Large intestine (tissue), 3 donors: ENCODE measurements around the gene GGCX. TPM values are rescaled to one million over a fixed set of nuclear protein-coding genes. Genes with fewer than 3 reads are reported as not detected.

Experiments used
- DNase-seq, 2 donors: peaks; one replicate each; pipeline versions ENCODE4 v3.0.0 to v3.0.0-alpha.2; 2013
- H3K27ac ChIP-seq: one replicate; pipeline ENCODE4 v1.5.1; 2013; ENCODE audit warnings: low read length
- H3K27me3 ChIP-seq: 2 replicates; pipeline ENCODE4 v1.6.1; 2013; ENCODE audit warnings: low read length; ENCODE audit not compliant: control insufficient read depth, insufficient read depth
- H3K36me3 ChIP-seq: 2 replicates; pipeline ENCODE4 v1.6.1; 2013; ENCODE audit warnings: low read length; ENCODE audit not compliant: control insufficient read depth, insufficient read depth
- H3K4me1 ChIP-seq: one replicate; pipeline ENCODE4 v1.6.1; 2013; ENCODE audit warnings: low read length; ENCODE audit not compliant: control insufficient read depth, insufficient read depth
- H3K4me3 ChIP-seq: one replicate; pipeline ENCODE4 v1.5.1; 2013; ENCODE audit warnings: low read length
- H3K9me3 ChIP-seq: one replicate; pipeline ENCODE4 v1.6.1; 2013; ENCODE audit warnings: mild to moderate bottlenecking, low read depth, low read length, moderate library complexity; ENCODE audit not compliant: control insufficient read depth
- WGBS: methylation state at CpG from one replicate; pipeline ENCODE4 v1.1.5; 2013; ENCODE audit warnings: low lambda C conversion rate; ENCODE audit not compliant: insufficient coverage; 5-methylcytosine and 5-hydroxymethylcytosine counted together
- polyA plus RNA-seq: library from polyadenylated mRNA; unstranded; fragments of 120-200 nt; gene quantifications from one replicate; pipeline ENCODE4 v1.2.1, GENCODE V29; 2013

Gene GGCX
- polyA plus RNA-seq, 1 donor, result 24.8 TPM

DNA sequence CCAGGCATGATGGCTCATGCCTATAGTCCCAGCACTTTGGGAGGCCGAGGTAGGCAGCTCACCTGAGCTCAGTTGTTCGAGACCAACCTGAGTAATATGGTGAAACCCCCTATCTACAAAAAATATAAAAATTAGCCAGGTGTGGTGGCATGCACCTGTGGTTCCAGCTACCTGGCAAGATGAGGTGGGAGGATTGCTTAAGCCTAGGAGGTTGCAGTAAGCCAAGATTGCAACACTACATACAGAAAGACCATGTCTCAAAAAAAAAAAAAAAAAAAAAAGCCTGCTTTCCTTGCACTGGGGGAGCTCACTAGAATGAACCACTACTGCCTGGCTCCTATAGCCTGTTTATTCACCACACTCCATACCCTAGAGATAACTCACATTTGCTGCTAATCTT lies 29.7 kb downstream of the GGCX start:
- H3K36me3 ChIP-seq, result no peaks in the 10 kb centered on the region
- H3K27me3 ChIP-seq, result no peaks in the 10 kb centered on the region
- no peak for DNase-seq
- no peaks in the 10 kb centered on the region for H3K9me3 ChIP-seq
- peaks cover 4% of the 10 kb centered on the region for H3K4me1 ChIP-seq
- no peak overlapping the region for H3K4me3 ChIP-seq
- H3K27ac ChIP-seq, result no peak overlapping the region
- no CpG with 5 or more reads among the region's 2 CpGs for WGBS

DNA sequence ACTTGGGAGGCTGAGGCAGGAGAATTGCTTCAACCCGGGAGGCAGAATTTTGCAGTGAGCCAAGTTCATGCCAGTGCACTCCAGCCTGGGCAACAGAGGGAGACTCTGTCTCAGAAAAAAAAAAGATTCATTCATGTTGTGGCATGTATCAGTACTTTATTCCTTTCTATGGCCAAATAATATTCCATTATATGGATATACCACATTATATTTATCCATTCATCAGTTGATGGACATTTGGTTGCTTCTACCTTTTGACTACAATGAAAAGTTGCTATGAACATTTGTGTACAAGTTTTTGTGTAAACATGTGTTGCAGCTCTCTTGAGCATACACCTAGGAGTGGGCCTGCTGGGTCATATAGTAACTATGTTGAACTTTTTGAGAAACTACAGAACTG lies 31.5 kb downstream of the GGCX start:
- Histone ChIP-seq H3K4me1 (peaks cover 8% of the 10 kb centered on the region), H3K9me3 (no peaks in the 10 kb centered on the region), H3K27me3 (no peaks in the 10 kb centered on the region), H3K27ac (no peak overlapping the region), H3K36me3 (no peaks in the 10 kb centered on the region), H3K4me3 (no peak overlapping the region)
- WGBS, result 100% methylated on average over 1 of the region's 1 CpG
- DNase-seq, result no peak

DNA sequence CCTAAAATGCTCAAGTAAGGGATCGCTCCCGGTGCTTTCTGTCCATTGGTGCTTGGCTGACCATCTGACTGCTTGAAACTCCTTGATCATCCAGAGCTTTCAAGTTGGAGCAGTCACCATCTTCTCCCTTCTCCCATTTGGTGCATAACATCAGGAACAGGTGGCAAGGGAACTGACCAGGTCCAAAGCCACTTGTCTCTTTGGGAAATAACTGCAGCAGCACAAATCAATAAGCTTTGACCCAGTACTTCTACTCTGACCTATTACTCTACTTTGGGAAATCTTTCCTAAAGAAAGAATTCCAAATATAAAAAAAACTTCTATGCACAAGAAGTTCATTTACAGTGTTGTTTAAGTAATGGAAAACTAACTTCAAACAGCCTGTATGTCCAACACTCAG lies 32.9 kb downstream of the GGCX start:
- peaks cover 14% of the 10 kb centered on the region for H3K4me1 ChIP-seq
- no CpG with 5 or more reads among the region's 2 CpGs for WGBS
- no peak overlapping the region for H3K27ac ChIP-seq
- H3K9me3 ChIP-seq, result no peaks in the 10 kb centered on the region
- H3K4me3 ChIP-seq, result no peak overlapping the region
- no peak for DNase-seq
- H3K36me3 ChIP-seq, result no peaks in the 10 kb centered on the region
- no peaks in the 10 kb centered on the region for H3K27me3 ChIP-seq

DNA sequence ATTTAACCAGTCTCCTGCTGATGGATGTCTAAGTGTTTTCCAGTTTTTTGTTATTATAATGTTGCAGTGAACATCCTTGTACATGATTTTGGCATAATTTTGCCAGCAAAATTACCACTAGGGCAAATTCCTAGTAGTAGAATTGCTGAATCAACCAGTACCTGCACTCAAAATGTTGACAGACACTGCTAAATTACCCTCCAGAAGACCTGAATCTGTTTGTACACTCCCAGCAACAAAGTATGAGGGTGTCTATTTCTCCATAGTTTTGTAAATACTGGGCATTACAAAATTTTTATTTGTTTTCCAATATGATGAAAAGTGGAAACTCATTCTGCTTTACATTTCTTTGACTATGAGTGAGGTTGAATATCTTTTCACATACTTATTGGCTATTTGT lies 33.5 kb downstream of the GGCX start:
- Histone ChIP-seq H3K4me3 (no peak overlapping the region), H3K36me3 (no peaks in the 10 kb centered on the region), H3K27me3 (no peaks in the 10 kb centered on the region), H3K9me3 (no peaks in the 10 kb centered on the region), H3K4me1 (peaks cover 18% of the 10 kb centered on the region), H3K27ac (no peak overlapping the region)
- DNase-seq, result no peak

DNA sequence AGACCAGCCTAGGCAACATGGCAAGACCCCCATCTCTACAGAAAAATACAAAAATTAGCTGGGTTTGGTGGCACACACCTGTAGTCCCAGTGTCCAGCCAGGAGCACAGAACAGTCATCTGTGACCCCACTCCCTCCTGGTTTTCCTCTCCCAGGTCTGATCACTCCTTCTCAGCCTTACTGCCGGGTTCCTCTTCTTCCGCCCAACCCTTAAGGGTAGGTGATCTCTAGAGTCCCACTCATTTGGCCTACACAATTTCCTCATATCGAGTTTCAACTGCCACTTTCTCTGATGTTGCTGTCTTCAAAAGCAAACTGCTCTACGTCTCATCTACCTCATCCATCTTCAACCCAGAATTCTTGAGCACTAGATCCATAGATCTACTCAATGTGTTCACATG lies 35.7 kb downstream of the GGCX start:
- H3K4me1 ChIP-seq, result peaks cover 18% of the 10 kb centered on the region
- H3K36me3 ChIP-seq, result no peaks in the 10 kb centered on the region
- H3K27me3 ChIP-seq, result no peaks in the 10 kb centered on the region
- 90% methylated on average over 3 of the region's 4 CpGs for WGBS
- no peaks in the 10 kb centered on the region for H3K9me3 ChIP-seq
- DNase-seq, result no peak
- H3K27ac ChIP-seq, result no peak overlapping the region
- H3K4me3 ChIP-seq, result no peak overlapping the region

DNA sequence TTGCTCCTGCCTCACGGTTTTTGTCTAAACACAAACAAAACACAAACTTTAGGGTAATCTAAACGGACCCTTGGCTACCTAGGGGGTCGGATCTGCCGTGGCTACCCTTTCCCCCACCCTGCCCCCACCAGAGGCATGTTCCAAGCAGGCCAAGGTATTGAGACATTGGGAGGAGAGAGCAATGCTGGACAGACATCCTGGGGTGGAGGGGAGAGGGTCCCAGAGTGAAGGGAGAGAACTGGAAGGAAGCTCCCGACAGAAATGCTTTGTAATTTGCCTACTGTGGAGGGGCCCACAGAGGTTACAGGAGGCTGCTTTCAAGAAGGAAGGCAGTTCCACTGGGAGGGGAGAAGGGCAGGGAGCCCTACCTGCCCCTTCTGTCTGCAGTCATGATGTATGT lies 36.3 kb downstream of the GGCX start:
- H3K27me3 ChIP-seq, result no peaks in the 10 kb centered on the region
- no CpG with 5 or more reads among the region's 5 CpGs for WGBS
- H3K4me3 ChIP-seq, result no peak overlapping the region
- no peaks in the 10 kb centered on the region for H3K9me3 ChIP-seq
- no peaks in the 10 kb centered on the region for H3K36me3 ChIP-seq
- H3K27ac ChIP-seq, result no peak overlapping the region
- peaks cover 18% of the 10 kb centered on the region for H3K4me1 ChIP-seq
- no peak for DNase-seq

DNA sequence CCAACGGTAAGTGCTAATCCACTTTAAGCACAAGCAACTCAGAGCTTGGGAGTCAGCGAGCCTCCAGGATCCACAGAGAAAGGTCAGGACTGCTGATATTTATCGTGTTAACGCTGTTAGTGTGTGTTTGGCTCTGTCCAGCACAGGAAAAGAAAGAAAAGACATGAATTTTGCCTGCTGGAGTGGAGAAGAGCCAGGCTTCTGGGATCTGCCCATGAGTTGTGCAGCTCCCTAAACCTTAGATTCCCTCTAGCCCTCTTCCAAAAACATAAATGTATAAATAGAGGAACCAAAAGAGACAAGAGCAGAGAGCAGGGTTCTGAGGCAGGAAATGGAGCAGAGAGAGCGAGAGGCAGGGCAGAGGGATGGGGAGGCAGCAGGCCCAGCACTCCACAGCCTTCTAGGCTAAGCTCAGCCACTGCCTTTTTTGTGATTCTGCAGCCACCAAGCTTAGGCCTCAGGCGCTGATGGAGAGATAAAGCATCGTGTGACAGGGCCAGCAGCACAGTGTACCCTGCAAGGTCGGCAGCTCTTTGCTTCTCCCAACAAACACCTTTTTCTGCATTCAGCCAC lies 36.9 kb downstream of the GGCX start:
- Histone ChIP-seq H3K4me3 (no peak overlapping the region), H3K9me3 (no peaks in the 10 kb centered on the region), H3K27me3 (no peaks in the 10 kb centered on the region), H3K4me1 (peaks cover 18% of the 10 kb centered on the region), H3K36me3 (no peaks in the 10 kb centered on the region), H3K27ac (peak overlapping the region; percentile 11)
- DNase-seq, result no peak
- no CpG with 5 or more reads among the region's 8 CpGs for WGBS

DNA sequence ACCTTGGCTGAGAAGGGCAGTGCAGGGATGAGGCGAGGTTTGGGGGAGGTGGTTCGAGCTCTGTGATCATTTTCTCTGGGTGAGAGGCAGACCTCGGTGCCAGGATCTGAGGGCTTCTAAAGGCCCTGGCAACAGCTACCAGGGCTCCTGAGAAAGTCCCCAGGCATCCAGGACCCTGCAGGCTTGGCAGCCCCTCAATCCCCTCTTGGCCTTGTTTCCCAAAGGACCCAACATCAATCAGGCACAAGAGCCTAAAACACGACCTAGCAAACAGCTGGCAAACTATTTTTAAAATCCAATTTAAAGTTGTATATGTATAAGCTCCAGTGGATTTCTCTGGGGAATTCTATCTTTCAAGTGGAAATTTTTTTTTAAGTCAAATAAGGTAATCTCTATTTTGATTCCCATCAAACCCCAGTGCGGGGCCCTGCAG lies 37.4 kb downstream of the GGCX start:
- no peaks in the 10 kb centered on the region for H3K36me3 ChIP-seq
- H3K27me3 ChIP-seq, result no peaks in the 10 kb centered on the region
- no peak overlapping the region for H3K27ac ChIP-seq
- no peak overlapping the region for H3K4me3 ChIP-seq
- H3K4me1 ChIP-seq, result peaks cover 18% of the 10 kb centered on the region
- no CpG with 5 or more reads among the region's 5 CpGs for WGBS
- no peak for DNase-seq
- H3K9me3 ChIP-seq, result no peaks in the 10 kb centered on the region

DNA sequence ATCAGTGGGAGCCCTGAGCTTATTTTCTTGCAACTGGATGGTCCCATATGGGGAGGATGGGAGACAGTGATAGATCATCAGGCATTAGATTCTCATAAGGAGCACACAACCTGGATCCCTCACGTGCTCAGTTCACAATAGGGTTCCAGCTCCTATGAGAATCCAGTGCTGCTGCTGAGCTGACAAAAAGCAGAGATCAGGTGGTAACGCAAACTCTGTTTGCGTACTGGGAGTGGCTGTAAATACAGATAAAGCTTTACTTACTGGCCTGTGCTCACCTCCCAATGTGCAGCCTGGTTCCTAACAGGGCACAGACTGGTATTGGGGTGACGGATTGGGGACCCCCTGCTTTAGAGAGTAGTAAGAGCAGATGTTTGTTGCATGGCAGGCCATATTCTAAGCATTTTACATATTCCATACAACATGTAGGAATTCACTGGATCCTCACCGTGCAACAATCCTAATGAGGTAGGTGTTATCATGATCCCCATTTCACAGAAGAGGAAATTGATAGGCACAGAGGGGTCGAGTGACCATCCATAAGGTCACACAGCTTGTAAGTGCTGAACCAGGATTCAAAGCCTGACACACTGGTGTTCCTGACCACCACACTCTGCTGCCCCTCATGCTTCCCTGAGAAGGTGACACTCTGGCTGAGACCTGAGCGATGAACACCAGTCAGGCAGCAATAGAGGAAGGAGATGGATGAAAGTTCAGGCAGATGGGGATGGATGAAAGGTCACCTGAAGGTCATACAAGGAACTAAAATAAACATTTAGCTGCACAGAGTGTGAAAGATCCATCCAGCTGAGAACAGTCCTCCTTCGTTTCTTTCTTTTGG lies 38.0 kb downstream of the GGCX start:
- H3K4me1 ChIP-seq, result peaks cover 18% of the 10 kb centered on the region
- peak in 1 of 2 donors; percentile 48 for DNase-seq
- no peaks in the 10 kb centered on the region for H3K9me3 ChIP-seq
- no peaks in the 10 kb centered on the region for H3K27me3 ChIP-seq
- no CpG with 5 or more reads among the region's 8 CpGs for WGBS
- H3K36me3 ChIP-seq, result no peaks in the 10 kb centered on the region
- no peak overlapping the region for H3K4me3 ChIP-seq
- H3K27ac ChIP-seq, result no peak overlapping the region

DNA sequence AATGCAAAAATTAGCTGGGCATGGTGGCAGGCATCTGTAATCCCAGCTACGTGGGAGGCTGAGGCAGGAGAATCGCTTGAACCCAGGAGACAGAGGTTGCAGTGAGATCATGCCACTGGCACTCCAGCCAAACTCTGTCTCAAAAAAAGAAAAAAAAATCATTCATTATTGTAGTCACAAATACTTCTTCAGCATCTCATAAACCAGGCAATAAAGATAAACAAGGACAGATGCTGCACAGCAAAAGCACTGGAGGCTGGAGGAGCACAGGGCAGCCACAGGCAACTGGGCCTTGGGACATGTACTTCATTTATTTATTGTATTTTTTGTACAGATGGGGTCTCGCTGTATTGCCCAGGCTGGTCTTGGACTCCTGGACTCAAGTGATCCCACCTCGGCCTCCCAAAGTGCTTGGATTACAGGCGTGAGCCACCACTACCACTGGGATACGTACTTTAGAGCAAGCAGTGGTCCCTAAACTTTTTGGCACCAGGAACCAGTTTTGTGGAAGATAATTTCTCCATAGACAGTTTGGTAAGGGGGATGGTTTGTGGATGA lies 39.1 kb downstream of the GGCX start:
- no CpG with 5 or more reads among the region's 6 CpGs for WGBS
- Histone ChIP-seq H3K27me3 (no peaks in the 10 kb centered on the region), H3K4me1 (peaks cover 24% of the 10 kb centered on the region), H3K4me3 (no peak overlapping the region), H3K27ac (no peak overlapping the region), H3K9me3 (no peaks in the 10 kb centered on the region), H3K36me3 (no peaks in the 10 kb centered on the region)
- no peak for DNase-seq
